ENCODE measurements around the gene ZNF525.

- TF ChIP-seq POLR2A (IDR thresholded peaks at IDR 0.05) (no peak), POLR2AphosphoS5 (IDR thresholded peaks at IDR 0.05) (no peak), CTCF (IDR thresholded peaks at IDR 0.05) (no peak)
Observed at GRCh38 chr19:53396525-53396868, 31.0 kb downstream of the ZNF525 start.
